Measurements from ENCODE around the gene EFNB3. TPM values are rescaled to one million over a fixed set of nuclear protein-coding genes. Genes with fewer than 3 reads are reported as not detected.

Gene EFNB3
- total and polyA plus RNA-seq, 8 donors, result 0.37 to 5.4 (median 0.98) TPM

- Histone ChIP-seq H3K4me3 (no peak overlapping the region), H3K27ac (no peak overlapping the region), H3K36me3 (no peaks in the 10 kb centered on the region), H3K27me3 (no peaks in the 10 kb centered on the region), H3K9me3 (no peaks in the 10 kb centered on the region), H3K4me1 (no peaks in the 10 kb centered on the region)
- 73 to 77% methylated on average over 10 of the region's 10 CpGs for WGBS, 2 donors
- DNase-seq (no peak), FAIRE-seq (no peak), ATAC-seq (peak in 1 of 4 donors; percentile 18)
- no peak for TF ChIP-seq CTCF (IDR thresholded peaks at IDR 0.05)
- intact Hi-C loops (cut with DNase I), result loop anchor here in 1 of 3 donors (10.0 kb wide), 2 partner anchors 107 to 237 kb away; partner anchors contain the start of genes CYB5D1, NAA38 and TMEM88
Observed at GRCh38 chr17:7748076-7748775, 43.2 kb downstream of the EFNB3 start.

GRCh38 chr17:7750321-7750821 is 45.4 kb downstream of the EFNB3 start:
- DNase-seq (no peak), ATAC-seq (no peak), FAIRE-seq (no peak)
- no peaks in the 10 kb centered on the region for H3K27me3 ChIP-seq
- TF ChIP-seq CTCF (IDR thresholded peaks at IDR 0.05), result no peak
- WGBS, 2 donors, result 83 to 88% methylated on average over 4 of the region's 4 CpGs
- no peaks in the 10 kb centered on the region for H3K36me3 ChIP-seq
- no peaks in the 10 kb centered on the region for H3K4me1 ChIP-seq
- no peak overlapping the region for H3K27ac ChIP-seq
- intact Hi-C loops (cut with DNase I), result no loop called here
- H3K4me3 ChIP-seq, result no peak overlapping the region
- H3K9me3 ChIP-seq, result no peaks in the 10 kb centered on the region

- DNase-seq, result no peak
- H3K4me3 ChIP-seq, result no peak overlapping the region
- intact Hi-C loops (cut with DNase I), result no loop called here
Observed at GRCh38 chr17:7754656-7755055, 49.7 kb downstream of the EFNB3 start.

GRCh38 chr17:7755095-7755890 is 50.3 kb downstream of the EFNB3 start:
- intact Hi-C loops (cut with DNase I), result no loop called here
- DNase-seq (no peak), ATAC-seq (no peak), FAIRE-seq (no peak)
- H3K27ac ChIP-seq, result no peak overlapping the region
- no peaks in the 10 kb centered on the region for H3K36me3 ChIP-seq
- WGBS, 2 donors, result 65 to 66% methylated on average over 9 of the region's 9 CpGs
- H3K4me3 ChIP-seq, result no peak overlapping the region
- no peaks in the 10 kb centered on the region for H3K4me1 ChIP-seq
- H3K27me3 ChIP-seq, result no peaks in the 10 kb centered on the region
- no peaks in the 10 kb centered on the region for H3K9me3 ChIP-seq
- no peak for TF ChIP-seq CTCF (IDR thresholded peaks at IDR 0.05)

More at GRCh38 chr17:7754656-7755055, 49.7 kb downstream of the EFNB3 start:
- H3K9me3 ChIP-seq, result no peaks in the 10 kb centered on the region
- no peaks in the 10 kb centered on the region for H3K27me3 ChIP-seq
- WGBS, 2 donors, result 70 to 79% methylated on average over 8 of the region's 8 CpGs
- no peak for FAIRE-seq
- no peak for TF ChIP-seq CTCF (IDR thresholded peaks at IDR 0.05)
- no peak for ATAC-seq
- no peaks in the 10 kb centered on the region for H3K36me3 ChIP-seq
- no peaks in the 10 kb centered on the region for H3K4me1 ChIP-seq
- no peak overlapping the region for H3K27ac ChIP-seq
